ENCODE data around the gene VSNL1. TPM values are rescaled to one million over a fixed set of nuclear protein-coding genes. Genes with fewer than 3 reads are reported as not detected.

The VSNL1 gene
- total RNA-seq, 2 donors from 2014 or later, result not detected

DNA sequence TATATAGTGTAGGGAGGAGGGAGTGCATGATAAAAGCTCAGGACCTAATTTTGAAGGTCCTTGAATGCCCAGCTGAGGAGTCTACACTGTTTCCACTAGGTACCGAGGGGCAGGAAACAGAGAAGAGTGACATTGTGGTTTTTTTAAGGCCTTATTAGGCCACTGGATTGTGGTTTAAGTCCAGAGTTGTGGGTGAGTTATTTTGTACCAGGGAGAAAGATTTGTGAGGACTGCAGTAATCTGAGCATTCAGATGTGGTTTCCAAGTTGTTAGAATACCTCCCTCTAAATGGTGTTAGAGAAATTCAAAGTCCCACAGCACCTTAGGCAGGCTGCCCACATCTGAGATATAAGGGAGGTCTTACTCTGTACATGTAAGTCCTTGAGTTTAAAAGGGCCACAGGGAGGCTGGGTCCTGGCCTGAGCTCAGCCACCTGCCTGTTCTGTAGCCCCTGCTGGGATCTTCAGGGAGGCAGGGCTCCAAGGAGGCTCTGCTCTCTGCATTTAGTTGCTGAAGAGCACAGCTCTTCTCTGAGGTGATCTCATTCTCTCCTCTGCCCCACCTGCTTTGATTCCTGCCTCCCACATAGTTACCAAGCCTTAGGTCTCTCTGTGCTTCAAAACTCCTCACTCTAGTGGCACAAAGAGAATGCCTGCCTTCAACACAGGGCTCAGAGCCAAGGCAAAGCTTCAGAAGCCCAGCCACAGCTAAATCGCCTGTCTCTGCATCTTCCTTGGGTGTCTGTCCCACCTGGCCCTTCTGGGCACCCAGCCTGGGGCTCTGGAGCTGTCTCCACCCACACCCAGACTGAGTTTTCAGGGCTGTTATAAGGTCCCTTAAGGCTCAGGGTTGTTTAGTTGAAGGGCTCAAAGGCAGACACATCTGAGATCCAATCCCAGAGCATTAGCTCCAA lies 88.1 kb downstream of the VSNL1 start:
- intact Hi-C loops (cut with DNase I), result no loop called here
- no peak for DNase-seq (ENCODE audit: low spot score)

DNA sequence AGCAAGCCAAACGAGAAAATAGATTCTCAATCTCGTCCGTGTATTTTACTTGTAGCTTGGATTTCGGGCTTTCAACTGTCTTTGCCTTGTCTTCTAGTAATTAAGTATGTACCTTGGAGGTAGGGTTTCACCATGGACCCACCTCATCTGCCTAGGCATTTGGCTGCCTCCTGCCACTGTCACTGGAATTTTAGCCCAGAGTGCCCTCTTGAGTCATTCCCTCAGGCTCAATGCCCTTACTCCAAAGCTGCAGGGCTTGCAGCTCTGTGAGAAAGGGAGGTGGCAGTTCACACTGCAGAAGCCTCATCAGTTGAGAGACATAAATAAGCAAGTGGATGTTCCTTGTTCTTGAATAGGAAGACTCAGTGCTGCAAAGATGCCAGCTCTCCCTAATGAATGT lies 89.6 kb downstream of the VSNL1 start:
- intact Hi-C loops (cut with DNase I), result no loop called here

DNA sequence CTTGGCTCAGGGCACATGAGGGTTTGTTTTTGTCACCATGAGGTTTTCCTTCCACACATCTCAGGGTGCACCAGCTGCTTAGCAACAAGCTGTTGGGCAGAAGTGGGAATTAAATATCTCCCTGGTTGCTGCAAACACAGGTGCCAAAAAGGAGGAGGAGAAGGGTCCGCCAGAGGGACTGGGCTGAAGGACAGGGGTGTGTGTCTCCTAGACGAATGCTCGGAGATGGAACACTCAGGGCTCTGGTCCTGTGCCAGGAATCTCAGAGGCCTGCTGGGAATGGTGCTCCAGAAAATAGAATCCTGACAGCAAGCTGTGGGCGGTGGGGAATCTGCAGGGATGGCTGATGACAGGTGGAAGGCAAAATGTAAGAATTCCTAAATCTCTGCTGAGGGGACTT lies 94.5 kb downstream of the VSNL1 start:
- intact Hi-C loops (cut with DNase I), result no loop called here
- no peak for DNase-seq (ENCODE audit: low spot score)

More for the DNA sequence above, 89.6 kb downstream of the VSNL1 start:
- no peak for DNase-seq (ENCODE audit: low spot score)

DNA sequence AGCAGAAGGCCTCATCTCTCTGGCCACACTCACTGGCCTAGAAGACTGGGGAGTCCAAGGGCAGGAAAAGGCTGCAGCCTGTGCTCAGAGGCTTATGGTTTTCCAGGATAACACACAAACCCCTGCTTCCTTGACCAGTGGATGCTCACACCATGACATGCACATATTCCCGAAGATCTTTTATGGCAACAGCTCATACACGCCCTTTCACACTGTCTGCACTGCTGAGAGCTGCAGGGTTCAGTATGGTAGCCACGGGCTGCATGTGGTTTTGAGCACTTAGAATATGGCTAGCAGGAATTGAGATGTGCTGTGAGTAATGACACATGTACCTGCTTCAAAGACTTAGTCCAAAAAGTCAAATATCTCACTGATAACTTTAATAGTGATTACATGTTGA lies 95.8 kb downstream of the VSNL1 start:
- intact Hi-C loops (cut with DNase I), result no loop called here
- no peak for DNase-seq (ENCODE audit: low spot score)

- intact Hi-C loops (cut with DNase I), result no loop called here
- DNase-seq (ENCODE audit: low spot score), result no peak
Measured at GRCh38 chr2:17637131-17637906, 96.8 kb downstream of the VSNL1 start.

GRCh38 chr2:17638196-17638743 lies 97.8 kb downstream of the VSNL1 start:
- intact Hi-C loops (cut with DNase I), result no loop called here
- no peak for DNase-seq (ENCODE audit: low spot score)

- no peak for DNase-seq (ENCODE audit: low spot score)
- intact Hi-C loops (cut with DNase I), result no loop called here
Measured at GRCh38 chr2:17640406-17640805, 99.9 kb downstream of the VSNL1 start.

DNA sequence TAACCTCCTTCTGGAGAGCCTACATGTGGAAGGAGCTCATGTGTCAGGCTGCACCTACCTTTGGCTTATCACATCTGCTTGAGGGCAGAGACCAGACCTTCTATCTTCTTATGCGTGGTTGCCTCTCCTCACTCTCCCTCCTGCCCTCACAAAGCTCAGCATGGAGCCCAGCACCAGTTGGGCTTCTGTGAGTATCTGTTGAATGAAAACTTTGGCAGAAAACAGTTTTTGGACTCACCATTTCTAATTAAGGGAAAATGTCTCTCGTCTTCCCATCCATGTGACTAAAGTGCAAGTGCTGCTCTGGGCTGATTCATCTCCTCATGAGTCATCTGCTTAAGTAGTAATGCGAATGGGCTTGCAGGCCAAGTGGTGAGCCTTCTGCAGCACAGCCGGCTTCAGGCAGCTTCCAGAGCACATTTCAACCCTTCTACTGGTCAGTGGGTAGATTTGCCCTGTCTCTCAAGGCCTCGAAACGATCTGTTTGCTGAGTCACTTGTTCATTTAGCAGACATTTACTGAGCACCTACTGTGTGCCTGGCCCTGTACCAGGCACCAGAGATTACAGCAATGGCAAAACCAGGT lies 102.6 kb downstream of the VSNL1 start:
- intact Hi-C loops (cut with DNase I), result no loop called here
- DNase-seq (ENCODE audit: low spot score), result no peak

DNA sequence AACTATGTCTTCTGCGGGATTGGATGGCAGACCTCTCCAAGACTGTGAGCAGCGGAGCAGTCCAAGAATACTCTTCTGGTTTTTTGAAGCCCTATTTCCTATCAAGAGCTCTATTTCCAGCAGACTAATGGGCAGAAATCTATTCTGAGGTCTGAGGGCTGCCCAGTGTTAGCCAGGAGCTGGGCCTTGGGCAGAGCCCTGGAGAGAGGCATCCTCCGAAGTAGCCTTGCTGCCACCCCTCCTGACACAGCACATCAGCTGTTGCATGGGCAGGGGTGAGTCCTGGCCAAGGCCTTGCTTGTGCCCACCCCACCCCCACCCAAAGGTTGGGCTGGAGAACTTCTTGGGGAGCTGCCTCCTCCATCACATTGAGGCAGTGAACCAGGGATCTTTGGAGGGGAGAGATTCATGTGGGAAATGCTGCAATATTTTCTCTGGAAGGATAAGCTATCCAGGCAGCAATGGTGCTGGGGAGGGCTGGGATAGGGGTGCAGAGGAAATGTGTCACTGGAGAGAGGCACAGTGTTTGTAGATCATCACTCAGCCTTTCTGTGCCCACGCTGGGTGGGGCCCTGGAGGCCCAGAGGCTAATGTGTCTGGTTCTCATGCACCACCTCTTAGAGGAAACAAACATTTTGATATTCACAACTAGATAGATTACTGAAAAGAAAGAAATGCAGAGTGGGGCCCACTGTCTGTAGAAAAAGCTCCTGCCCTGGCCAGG lies 104.7 kb downstream of the VSNL1 start:
- no peak for DNase-seq (ENCODE audit: low spot score)
- intact Hi-C loops (cut with DNase I), result no loop called here

- intact Hi-C loops (cut with DNase I), result no loop called here
- no peak for DNase-seq (ENCODE audit: low spot score)
Measured at GRCh38 chr2:17646081-17646554, 105.6 kb downstream of the VSNL1 start.

GRCh38 chr2:17646838-17647701 lies 106.6 kb downstream of the VSNL1 start:
- intact Hi-C loops (cut with DNase I), result no loop called here

DNA sequence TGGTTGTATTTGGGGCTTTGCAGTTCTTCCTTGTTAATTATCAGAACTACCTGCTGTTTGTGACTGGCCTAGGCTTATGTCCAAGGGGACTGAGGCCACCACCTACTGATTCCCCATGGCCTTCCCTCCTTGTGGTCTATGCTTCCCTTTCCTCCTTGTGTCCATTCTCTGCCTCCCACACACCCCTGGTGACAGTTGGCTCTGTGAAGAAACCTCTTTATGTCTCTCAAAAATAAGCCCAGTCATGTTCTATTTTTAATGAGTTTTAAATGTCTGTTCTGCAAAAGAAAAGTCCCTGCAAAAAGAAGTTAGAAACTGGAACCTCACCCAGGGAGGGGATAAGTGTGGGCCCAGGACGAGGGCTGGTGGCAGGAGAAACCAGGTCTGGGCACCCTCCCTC lies 108.1 kb downstream of the VSNL1 start:
- no peak for DNase-seq (ENCODE audit: low spot score)
- intact Hi-C loops (cut with DNase I), result no loop called here

More at GRCh38 chr2:17646838-17647701, 106.6 kb downstream of the VSNL1 start:
- no peak for DNase-seq (ENCODE audit: low spot score)

GRCh38 chr2:17649026-17649425 lies 108.5 kb downstream of the VSNL1 start:
- no peak for DNase-seq (ENCODE audit: low spot score)
- intact Hi-C loops (cut with DNase I), result no loop called here

DNA sequence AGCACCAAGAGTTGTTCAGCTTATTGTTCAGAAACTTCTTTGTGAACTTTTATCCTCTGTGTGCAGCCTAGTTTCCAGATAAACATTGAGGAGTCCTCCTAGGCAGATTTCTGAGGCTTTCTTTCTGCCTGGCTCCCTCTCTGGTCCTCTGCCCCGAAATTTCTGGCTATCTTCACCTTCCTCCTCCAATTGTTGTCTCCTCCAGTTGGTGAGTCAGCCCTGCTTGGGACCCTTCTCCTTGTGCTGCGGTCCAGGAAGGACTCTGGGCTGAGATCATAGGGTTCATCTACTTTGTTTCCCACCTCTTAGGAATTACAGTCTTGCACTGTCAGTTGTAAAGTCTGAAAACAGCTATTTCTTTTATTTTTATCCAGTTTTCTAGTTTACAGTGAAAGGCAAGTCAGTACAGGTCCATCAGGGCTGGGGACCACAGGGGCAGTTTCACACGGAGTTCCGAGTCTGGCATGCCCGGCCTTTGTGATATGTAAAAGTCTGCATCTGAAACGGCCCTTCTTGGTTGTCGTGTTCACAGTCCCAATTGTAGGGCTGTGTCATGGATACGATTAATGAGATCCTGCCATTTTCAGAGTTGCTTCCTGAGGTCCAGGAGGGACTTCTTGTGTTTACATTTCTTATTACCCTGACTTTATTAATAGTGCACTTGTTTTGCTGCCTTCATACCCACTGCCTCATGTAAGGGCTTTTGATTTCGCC lies 112.3 kb downstream of the VSNL1 start:
- no peak for DNase-seq (ENCODE audit: low spot score)
- intact Hi-C loops (cut with DNase I), result no loop called here

GRCh38 chr2:17657759-17658158 lies 117.3 kb downstream of the VSNL1 start:
- intact Hi-C loops (cut with DNase I), result no loop called here

GRCh38 chr2:17658251-17658843 lies 117.9 kb downstream of the VSNL1 start:
- intact Hi-C loops (cut with DNase I), result no loop called here
- no peak for DNase-seq (ENCODE audit: low spot score)

More at GRCh38 chr2:17657759-17658158, 117.3 kb downstream of the VSNL1 start:
- DNase-seq (ENCODE audit: low spot score), result no peak

GRCh38 chr2:17660219-17660618 lies 119.7 kb downstream of the VSNL1 start:
- intact Hi-C loops (cut with DNase I), result no loop called here
- no peak for DNase-seq (ENCODE audit: low spot score)
